ENCODE measurements around the gene SHTN1.
A peak's percentile ranks its signal among the peaks of the same experiment; 100 is the strongest.

Gene SHTN1

DNA sequence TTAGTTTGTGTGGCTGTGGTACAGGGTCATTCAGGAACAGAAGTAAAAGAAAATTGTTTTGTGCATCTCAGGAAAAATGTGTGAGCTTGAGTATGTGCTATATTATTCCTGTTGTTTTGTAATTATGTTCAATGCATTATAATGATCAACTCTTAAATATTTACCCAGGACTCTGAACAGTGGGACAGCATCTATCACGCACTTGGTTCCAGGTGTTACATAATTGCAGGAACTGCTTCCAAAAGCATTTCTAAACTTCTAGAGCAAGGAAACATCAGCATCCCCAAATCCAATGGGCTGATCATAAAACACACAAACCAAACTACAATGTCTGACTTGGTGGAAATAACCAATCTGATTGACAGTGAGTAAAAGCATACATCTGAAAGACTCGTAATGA is 129.1 kb downstream of the SHTN1 start:
- Histone ChIP-seq H3K9ac (ENCODE audit: low read depth, low read length) (no peak overlapping the region), H3K27me3 (ENCODE audit: control insufficient read depth, insufficient read depth, low read length) (no peaks in the 10 kb centered on the region), H3K36me3 (ENCODE audit: control insufficient read depth, insufficient read depth, low read length) (no peaks in the 10 kb centered on the region), H3K4me3 (ENCODE audit: low read depth, low read length) (no peak overlapping the region), H3K9me3 (ENCODE audit: control insufficient read depth, insufficient read depth, low read length) (no peaks in the 10 kb centered on the region), H3K4me1 (ENCODE audit: control insufficient read depth, insufficient read depth, low read length) (peaks cover 45% of the 10 kb centered on the region), H3K27ac (ENCODE audit: low read depth, low read length) (no peak overlapping the region)

GRCh38 chr10:116873134-116873533 is 131.9 kb downstream of the SHTN1 start:
- peak overlapping the region; percentile 73 for H3K27ac ChIP-seq (ENCODE audit: low read depth, low read length)
- H3K36me3 ChIP-seq (ENCODE audit: control insufficient read depth, insufficient read depth, low read length): no peaks in the 10 kb centered on the region
- H3K9me3 ChIP-seq (ENCODE audit: control insufficient read depth, insufficient read depth, low read length): no peaks in the 10 kb centered on the region
- no peak overlapping the region for H3K9ac ChIP-seq (ENCODE audit: low read depth, low read length)
- peaks cover 33% of the 10 kb centered on the region for H3K4me1 ChIP-seq (ENCODE audit: control insufficient read depth, insufficient read depth, low read length)
- H3K4me3 ChIP-seq (ENCODE audit: low read depth, low read length): peak overlapping the region; percentile 18; the same call in 1 of the 2 replicates
- H3K27me3 ChIP-seq (ENCODE audit: control insufficient read depth, insufficient read depth, low read length): no peaks in the 10 kb centered on the region

DNA sequence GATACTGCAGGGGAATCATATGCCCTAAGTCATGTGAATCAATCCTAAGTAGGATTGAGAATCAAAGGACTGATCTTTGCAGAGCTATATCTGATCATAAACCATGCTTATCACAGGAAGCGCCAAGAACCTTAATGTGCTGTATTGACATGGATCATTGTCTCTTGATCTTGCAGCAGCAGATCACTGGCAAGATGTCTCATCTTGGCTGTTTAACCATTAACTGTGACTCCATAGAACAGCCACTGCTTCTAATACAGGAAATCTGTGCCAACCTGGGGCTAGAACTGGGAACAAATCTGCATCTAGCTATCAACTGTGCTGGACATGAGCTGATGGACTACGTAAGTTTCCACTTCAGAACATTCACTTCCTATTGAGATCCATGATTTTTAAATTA is 134.0 kb downstream of the SHTN1 start:
- H3K27me3 ChIP-seq (ENCODE audit: control insufficient read depth, insufficient read depth, low read length): no peaks in the 10 kb centered on the region
- no peak overlapping the region for H3K4me3 ChIP-seq (ENCODE audit: low read depth, low read length)
- H3K36me3 ChIP-seq (ENCODE audit: control insufficient read depth, insufficient read depth, low read length): no peaks in the 10 kb centered on the region
- H3K27ac ChIP-seq (ENCODE audit: low read depth, low read length): no peak overlapping the region
- peaks cover 33% of the 10 kb centered on the region for H3K4me1 ChIP-seq (ENCODE audit: control insufficient read depth, insufficient read depth, low read length)
- no peak overlapping the region for H3K9ac ChIP-seq (ENCODE audit: low read depth, low read length)
- H3K9me3 ChIP-seq (ENCODE audit: control insufficient read depth, insufficient read depth, low read length): no peaks in the 10 kb centered on the region

- Histone ChIP-seq H3K4me3 (ENCODE audit: low read depth, low read length) (no peak overlapping the region), H3K27me3 (ENCODE audit: control insufficient read depth, insufficient read depth, low read length) (no peaks in the 10 kb centered on the region), H3K4me1 (ENCODE audit: control insufficient read depth, insufficient read depth, low read length) (peaks cover 21% of the 10 kb centered on the region), H3K27ac (ENCODE audit: low read depth, low read length) (no peak overlapping the region), H3K36me3 (ENCODE audit: control insufficient read depth, insufficient read depth, low read length) (no peaks in the 10 kb centered on the region), H3K9ac (ENCODE audit: low read depth, low read length) (no peak overlapping the region), H3K9me3 (ENCODE audit: control insufficient read depth, insufficient read depth, low read length) (no peaks in the 10 kb centered on the region)
Measured at GRCh38 chr10:116868722-116869121, 136.3 kb downstream of the SHTN1 start.

DNA sequence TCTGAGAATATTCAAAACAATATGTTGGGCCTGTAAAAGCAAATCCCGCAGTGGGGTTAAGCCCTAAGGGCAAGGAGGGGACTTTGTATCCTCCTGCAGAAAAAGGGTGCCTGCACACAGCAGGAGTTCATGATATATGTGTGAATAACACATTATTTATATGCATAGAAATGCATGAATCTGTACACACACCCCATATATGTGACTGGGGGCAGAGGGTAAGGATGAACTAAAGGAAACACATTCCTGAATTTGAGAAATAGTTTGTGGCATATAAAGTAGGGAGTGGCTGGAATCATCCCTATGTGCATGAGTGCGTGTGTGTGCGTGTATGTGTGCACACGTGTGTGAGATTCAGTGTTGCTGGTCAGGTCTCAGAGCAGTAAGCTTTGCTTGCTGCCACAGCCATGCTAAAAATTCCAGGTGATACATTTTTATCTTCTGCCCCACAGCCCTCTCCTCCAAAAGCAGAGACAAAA is 136.8 kb downstream of the SHTN1 start:
- Histone ChIP-seq H3K27me3 (ENCODE audit: control insufficient read depth, insufficient read depth, low read length) (no peaks in the 10 kb centered on the region), H3K27ac (ENCODE audit: low read depth, low read length) (no peak overlapping the region), H3K4me1 (ENCODE audit: control insufficient read depth, insufficient read depth, low read length) (peaks cover 16% of the 10 kb centered on the region), H3K36me3 (ENCODE audit: control insufficient read depth, insufficient read depth, low read length) (no peaks in the 10 kb centered on the region), H3K9me3 (ENCODE audit: control insufficient read depth, insufficient read depth, low read length) (no peaks in the 10 kb centered on the region), H3K9ac (ENCODE audit: low read depth, low read length) (no peak overlapping the region), H3K4me3 (ENCODE audit: low read depth, low read length) (no peak overlapping the region)

DNA sequence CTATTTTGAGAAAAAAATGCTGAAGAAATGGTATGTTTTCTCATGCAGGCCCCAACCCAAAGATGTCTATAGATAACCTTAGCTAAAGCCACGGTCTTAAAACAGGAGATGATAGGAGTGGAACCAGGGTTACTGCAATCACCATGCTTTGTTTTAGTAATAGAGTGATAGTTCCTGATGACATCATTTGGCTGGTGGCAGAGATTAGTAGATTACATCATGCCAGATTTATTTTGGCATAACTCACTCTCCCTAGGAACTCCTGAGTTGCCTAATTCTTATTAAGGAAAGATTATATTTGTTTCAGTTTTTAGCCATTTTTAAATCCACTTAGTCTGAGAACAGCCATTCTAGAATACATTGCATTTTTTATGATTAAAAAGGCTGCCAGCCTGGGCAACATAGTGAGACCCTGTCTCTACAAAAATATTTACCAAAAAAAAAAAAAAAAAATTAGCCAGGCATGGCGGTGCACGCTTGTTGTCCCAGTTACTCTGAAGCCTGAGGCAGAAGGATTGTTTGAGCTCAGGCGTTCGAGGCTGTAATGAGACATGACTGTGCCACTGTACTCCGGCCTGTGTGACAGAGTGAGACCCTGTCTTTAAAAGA is 137.9 kb downstream of the SHTN1 start:
- Histone ChIP-seq H3K4me3 (ENCODE audit: low read depth, low read length) (no peak overlapping the region), H3K9ac (ENCODE audit: low read depth, low read length) (no peak overlapping the region), H3K27me3 (ENCODE audit: control insufficient read depth, insufficient read depth, low read length) (no peaks in the 10 kb centered on the region), H3K27ac (ENCODE audit: low read depth, low read length) (no peak overlapping the region), H3K36me3 (ENCODE audit: control insufficient read depth, insufficient read depth, low read length) (no peaks in the 10 kb centered on the region), H3K4me1 (ENCODE audit: control insufficient read depth, insufficient read depth, low read length) (peaks cover 8% of the 10 kb centered on the region; the same call in 1 of the 2 replicates), H3K9me3 (ENCODE audit: control insufficient read depth, insufficient read depth, low read length) (no peaks in the 10 kb centered on the region)

DNA sequence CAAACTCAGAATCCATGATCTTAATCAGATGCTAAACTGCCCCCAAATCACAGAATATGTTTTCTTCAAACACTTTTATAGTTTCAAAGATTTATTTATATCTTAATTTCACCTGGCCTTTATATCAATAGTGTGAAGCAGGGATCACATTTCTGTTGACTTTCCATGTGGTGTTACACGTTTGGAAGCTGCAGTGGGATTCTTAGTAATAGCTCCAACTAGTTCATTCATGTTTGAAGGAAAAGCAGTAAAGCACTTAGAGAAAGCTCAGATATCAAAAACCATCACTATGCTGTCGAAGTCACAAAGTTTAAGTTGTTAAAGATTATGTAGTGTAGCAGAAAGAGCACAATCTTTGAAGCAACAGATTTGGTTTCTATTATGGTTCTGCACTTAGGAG is 138.9 kb downstream of the SHTN1 start:
- Histone ChIP-seq H3K27ac (ENCODE audit: low read depth, low read length) (no peak overlapping the region), H3K27me3 (ENCODE audit: control insufficient read depth, insufficient read depth, low read length) (no peaks in the 10 kb centered on the region), H3K9me3 (ENCODE audit: control insufficient read depth, insufficient read depth, low read length) (no peaks in the 10 kb centered on the region), H3K9ac (ENCODE audit: low read depth, low read length) (no peak overlapping the region), H3K4me3 (ENCODE audit: low read depth, low read length) (no peak overlapping the region), H3K4me1 (ENCODE audit: control insufficient read depth, insufficient read depth, low read length) (peaks cover 8% of the 10 kb centered on the region; the same call in 1 of the 2 replicates), H3K36me3 (ENCODE audit: control insufficient read depth, insufficient read depth, low read length) (no peaks in the 10 kb centered on the region)

DNA sequence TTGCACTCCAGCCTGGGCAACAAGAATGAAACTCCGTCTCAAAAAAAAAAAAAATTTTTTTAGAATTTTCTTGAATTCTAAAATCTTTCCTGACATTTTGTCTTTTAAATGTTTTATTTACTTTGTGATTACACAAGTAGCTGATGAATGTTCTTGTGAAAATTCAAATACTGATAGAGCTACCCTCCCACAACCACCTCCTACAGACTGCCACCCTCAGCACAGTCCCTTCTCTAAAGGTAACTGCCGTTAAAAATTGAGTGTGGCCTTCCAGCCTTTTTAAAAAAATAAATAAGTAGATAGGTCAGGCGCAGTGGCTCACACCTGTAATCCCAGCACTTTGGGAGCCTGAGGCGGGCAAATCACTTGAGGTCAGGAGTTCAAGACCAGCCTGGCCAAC is 140.6 kb downstream of the SHTN1 start:
- H3K36me3 ChIP-seq (ENCODE audit: control insufficient read depth, insufficient read depth, low read length): no peaks in the 10 kb centered on the region

DNA sequence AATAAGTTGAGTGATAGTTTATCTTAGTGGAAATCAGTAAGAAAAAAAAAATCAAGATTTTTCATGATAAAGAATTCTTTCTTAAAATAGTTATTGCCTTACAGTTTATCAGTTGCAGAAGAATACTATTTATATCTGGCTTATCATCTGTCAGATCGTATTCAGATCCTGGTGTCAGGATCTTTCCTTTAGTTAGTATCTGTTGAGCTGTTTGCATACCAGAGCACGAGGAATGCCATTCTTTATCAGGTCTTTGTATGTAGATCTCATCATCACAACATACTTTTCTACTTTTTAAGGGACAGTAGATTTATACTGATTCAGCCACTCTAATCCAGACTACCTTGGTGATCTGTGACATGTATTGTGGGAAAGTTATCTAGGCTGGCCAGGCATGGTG is 143.2 kb downstream of the SHTN1 start:
- H3K9ac ChIP-seq (ENCODE audit: low read depth, low read length): no peak overlapping the region

More for the DNA sequence above, 140.6 kb downstream of the SHTN1 start:
- Histone ChIP-seq H3K9ac (ENCODE audit: low read depth, low read length) (no peak overlapping the region), H3K27ac (ENCODE audit: low read depth, low read length) (no peak overlapping the region), H3K4me1 (ENCODE audit: control insufficient read depth, insufficient read depth, low read length) (peaks cover 4% of the 10 kb centered on the region; the same call in 1 of the 2 replicates), H3K4me3 (ENCODE audit: low read depth, low read length) (no peak overlapping the region), H3K9me3 (ENCODE audit: control insufficient read depth, insufficient read depth, low read length) (no peaks in the 10 kb centered on the region), H3K27me3 (ENCODE audit: control insufficient read depth, insufficient read depth, low read length) (no peaks in the 10 kb centered on the region)

GRCh38 chr10:116857156-116857555 is 147.8 kb downstream of the SHTN1 start:
- Histone ChIP-seq H3K27ac (ENCODE audit: low read depth, low read length) (no peak overlapping the region), H3K27me3 (ENCODE audit: control insufficient read depth, insufficient read depth, low read length) (no peaks in the 10 kb centered on the region), H3K9me3 (ENCODE audit: control insufficient read depth, insufficient read depth, low read length) (peaks cover 3% of the 10 kb centered on the region; the same call in 1 of the 2 replicates), H3K4me1 (ENCODE audit: control insufficient read depth, insufficient read depth, low read length) (no peaks in the 10 kb centered on the region), H3K4me3 (ENCODE audit: low read depth, low read length) (no peak overlapping the region), H3K9ac (ENCODE audit: low read depth, low read length) (no peak overlapping the region), H3K36me3 (ENCODE audit: control insufficient read depth, insufficient read depth, low read length) (no peaks in the 10 kb centered on the region)

More for the DNA sequence above, 143.2 kb downstream of the SHTN1 start:
- Histone ChIP-seq H3K4me3 (ENCODE audit: low read depth, low read length) (no peak overlapping the region), H3K4me1 (ENCODE audit: control insufficient read depth, insufficient read depth, low read length) (no peaks in the 10 kb centered on the region), H3K9me3 (ENCODE audit: control insufficient read depth, insufficient read depth, low read length) (peaks cover 3% of the 10 kb centered on the region; the same call in 1 of the 2 replicates), H3K27me3 (ENCODE audit: control insufficient read depth, insufficient read depth, low read length) (no peaks in the 10 kb centered on the region), H3K27ac (ENCODE audit: low read depth, low read length) (no peak overlapping the region), H3K36me3 (ENCODE audit: control insufficient read depth, insufficient read depth, low read length) (no peaks in the 10 kb centered on the region)

DNA sequence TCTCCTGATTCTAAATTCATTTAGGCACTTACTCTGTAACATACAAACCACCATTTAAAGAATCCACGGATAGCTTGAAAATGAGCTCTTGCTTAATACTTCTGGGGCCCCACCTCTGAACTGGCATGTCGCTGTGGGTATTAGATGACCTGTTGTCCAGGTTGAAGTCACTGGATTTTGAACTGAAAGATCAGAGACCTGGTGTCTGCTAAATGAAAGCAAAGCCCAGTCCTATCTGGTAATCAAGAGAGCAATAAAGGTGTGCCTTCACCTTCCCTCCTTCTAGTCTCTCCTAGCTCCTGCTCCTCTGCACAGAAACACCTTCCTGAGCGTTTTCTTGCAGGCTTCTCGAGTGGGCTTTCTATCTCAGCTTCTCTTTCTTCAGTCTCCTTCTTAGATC is 151.3 kb downstream of the SHTN1 start:
- Histone ChIP-seq H3K27me3 (ENCODE audit: control insufficient read depth, insufficient read depth, low read length) (peaks cover 12% of the 10 kb centered on the region; the same call in 1 of the 2 replicates), H3K9me3 (ENCODE audit: control insufficient read depth, insufficient read depth, low read length) (peaks cover 3% of the 10 kb centered on the region; the same call in 1 of the 2 replicates), H3K27ac (ENCODE audit: low read depth, low read length) (no peak overlapping the region), H3K4me1 (ENCODE audit: control insufficient read depth, insufficient read depth, low read length) (peaks cover 8% of the 10 kb centered on the region), H3K4me3 (ENCODE audit: low read depth, low read length) (no peak overlapping the region), H3K9ac (ENCODE audit: low read depth, low read length) (no peak overlapping the region), H3K36me3 (ENCODE audit: control insufficient read depth, insufficient read depth, low read length) (no peaks in the 10 kb centered on the region)
